WTC11 (cell line): ENCODE results near the gene SLC35A4. TPM values are rescaled to one million over a fixed set of nuclear protein-coding genes. Genes with fewer than 3 reads are reported as not detected.

Source experiments
- ATAC-seq: fragments of 200-7000 bp; cut with Tn5 transposase; 2 replicates; pipeline ENCODE4 v1.10.0; 2021; ENCODE audit warnings: mild to moderate bottlenecking, moderate library complexity
- CTCF ChIA-PET: fragments of 300-600 bp; sonication (Branson Sonifier 250); formaldehyde crosslinking; loops from one replicate; lab custom pipeline; 2021; ENCODE audit warnings: antibody characterized with exemption; lab: Charles Lee
- POLR2A ChIA-PET: fragments of 350-600 bp; sonication (Branson Sonifier 250); formaldehyde crosslinking; loops from one replicate; lab custom pipeline; 2021; ENCODE audit warnings: antibody characterized with exemption; lab: Charles Lee
- DNase-seq: peaks from one replicate; pipeline ENCODE4 v3.0.0; 2021; ENCODE audit warnings: low spot score
- H3K27ac Mint-ChIP-seq: 2 replicates; pipeline ENCODE4 v1.8.0; 2021; ENCODE audit warnings: mixed read lengths
- H3K27me3 Mint-ChIP-seq: 2 replicates; pipeline ENCODE4 v1.8.0; 2021; ENCODE audit warnings: low read depth, mild to moderate bottlenecking, moderate library complexity, mixed read lengths
- H3K36me3 Mint-ChIP-seq: 2 replicates; pipeline ENCODE4 v1.8.0; 2021; ENCODE audit warnings: mixed read lengths
- H3K4me1 Mint-ChIP-seq: 2 replicates; pipeline ENCODE4 v1.8.0; 2022; ENCODE audit warnings: mixed read lengths
- H3K4me3 Mint-ChIP-seq: 2 replicates; pipeline ENCODE4 v1.8.0; 2021; ENCODE audit warnings: mild to moderate bottlenecking, moderate library complexity, mixed read lengths
- H3K9me3 Mint-ChIP-seq: 2 replicates; pipeline ENCODE4 v1.8.0; 2021; ENCODE audit warnings: mixed read lengths
- ARID4B ChIP-seq: sonication (generic); formaldehyde crosslinking; IDR thresholded peaks from 2 replicates; pipeline ENCODE4 v1.8.0; 2023; ENCODE audit warnings: missing genetic modification reagents, mild to moderate bottlenecking, borderline replicate concordance
- CREB1 ChIP-seq: sonication (generic); formaldehyde crosslinking; IDR thresholded peaks from 2 replicates; pipeline ENCODE4 v1.8.0; 2023; ENCODE audit warnings: mild to moderate bottlenecking, missing genetic modification reagents
- CTCF ChIP-seq: fragments of 200-600 bp; IDR thresholded peaks from 2 replicates; pipeline ENCODE4 v1.8.0; 2022; ENCODE audit warnings: antibody characterized with exemption
- E2F1 ChIP-seq: sonication (generic); formaldehyde crosslinking; IDR thresholded peaks from 2 replicates; pipeline ENCODE4 v1.8.0; 2022; ENCODE audit warnings: mild to moderate bottlenecking, missing genetic modification reagents
- E2F5 ChIP-seq: sonication (generic); formaldehyde crosslinking; IDR thresholded peaks from 2 replicates; pipeline ENCODE4 v1.8.1; 2022; ENCODE audit warnings: mild to moderate bottlenecking, moderate library complexity, missing genetic modification reagents
- FOXK1 ChIP-seq: sonication (generic); formaldehyde crosslinking; IDR thresholded peaks from 2 replicates; pipeline ENCODE4 v1.8.0; 2022; ENCODE audit warnings: mild to moderate bottlenecking, moderate library complexity, missing genetic modification reagents
- GRHL2 ChIP-seq: fragments of 250-450 bp; sonication (Bioruptor Pico); IDR thresholded peaks from 2 replicates; pipeline ENCODE4 v1.8.0; 2022; ENCODE audit warnings: mild to moderate bottlenecking, moderate library complexity; ENCODE audit not compliant: insufficient replicate concordance, severe bottlenecking
- HMGA2 ChIP-seq: fragments of 250-450 bp; sonication (Bioruptor Pico); IDR thresholded peaks from 2 replicates; pipeline ENCODE4 v1.4.0; 2021; ENCODE audit warnings: mild to moderate bottlenecking, moderate library complexity
- JUN ChIP-seq: sonication (generic); formaldehyde crosslinking; IDR thresholded peaks from 2 replicates; pipeline ENCODE4 v1.8.0; 2023; ENCODE audit warnings: mild to moderate bottlenecking, missing genetic modification reagents
- MYBL2 ChIP-seq: sonication (generic); formaldehyde crosslinking; IDR thresholded peaks from 2 replicates; pipeline ENCODE4 v1.8.1; 2023; ENCODE audit warnings: mild to moderate bottlenecking, moderate library complexity, missing genetic modification reagents
- NFATC4 ChIP-seq: fragments of 250-450 bp; sonication (Bioruptor Pico); IDR thresholded peaks from 2 replicates; pipeline ENCODE4 v1.9.0; 2021; ENCODE audit warnings: mild to moderate bottlenecking
- NFE2L1 ChIP-seq: sonication (generic); formaldehyde crosslinking; IDR thresholded peaks from 2 replicates; pipeline ENCODE4 v1.8.1; 2023; ENCODE audit warnings: missing genetic modification reagents
- NFYB ChIP-seq: sonication (generic); formaldehyde crosslinking; conservative IDR thresholded peaks from 2 replicates; pipeline ENCODE4 v1.8.0; 2022; ENCODE audit warnings: low read depth, missing genetic modification reagents
- NR1H2 ChIP-seq: sonication (generic); formaldehyde crosslinking; IDR thresholded peaks from 2 replicates; pipeline ENCODE4 v1.9.0; 2021; ENCODE audit warnings: mild to moderate bottlenecking, moderate library complexity, missing genetic modification reagents
- NR3C1 ChIP-seq: sonication (generic); formaldehyde crosslinking; conservative IDR thresholded peaks from 2 replicates; pipeline ENCODE4 v1.8.1; 2023; ENCODE audit warnings: low read depth, mild to moderate bottlenecking, missing genetic modification reagents
- PRDM15 ChIP-seq: sonication (generic); formaldehyde crosslinking; IDR thresholded peaks from 2 replicates; pipeline ENCODE4 v1.8.0; 2022; ENCODE audit warnings: missing genetic modification reagents
- TEAD4 ChIP-seq: sonication (generic); formaldehyde crosslinking; IDR thresholded peaks from 2 replicates; pipeline ENCODE4 v1.8.0; 2022; ENCODE audit warnings: mild to moderate bottlenecking, missing genetic modification reagents
- ZBTB43 ChIP-seq: sonication (generic); formaldehyde crosslinking; IDR thresholded peaks from 2 replicates; pipeline ENCODE4 v1.8.1; 2023; ENCODE audit warnings: mild to moderate bottlenecking, missing genetic modification reagents
- ZNF138 ChIP-seq: sonication (generic); formaldehyde crosslinking; conservative IDR thresholded peaks from 2 replicates; pipeline ENCODE4 v1.8.1; 2022; ENCODE audit warnings: mild to moderate bottlenecking, moderate library complexity, missing genetic modification reagents
- total RNA-seq: library from RNA; stranded (reverse); gene quantifications from 3 replicates; pipeline ENCODE4 v1.2.3, GENCODE V29; 2021

Gene SLC35A4
- total RNA-seq, 1 experiment from 2014 or later = 74.7 TPM

- no peak for DNase-seq
- Mint-ChIP-seq H3K27me3 (peaks cover 29% of the 10 kb centered on the region), H3K9me3 (peaks cover 64% of the 10 kb centered on the region), H3K36me3 (peaks cover 21% of the 10 kb centered on the region), H3K4me1 (no peaks in the 10 kb centered on the region), H3K27ac (no peak overlapping the region), H3K4me3 (no peak overlapping the region)
- CTCF ChIA-PET = no interaction called here
- TF ChIP-seq NFYB (CRISPR knock-in tag) (no peak), E2F1 (CRISPR knock-in tag) (no peak), ZBTB43 (CRISPR knock-in tag) (no peak), JUN (CRISPR knock-in tag) (no peak), FOXK1 (CRISPR knock-in tag) (no peak), HMGA2 (CRISPR knock-in tag) (no peak), NFATC4 (no peak), PRDM15 (no peak), ARID4B (CRISPR knock-in tag) (no peak), NR3C1 (CRISPR knock-in tag) (no peak), NFE2L1 (CRISPR knock-in tag) (no peak), CREB1 (CRISPR knock-in tag) (no peak), TEAD4 (no peak), CTCF (no peak)
- POLR2A ChIA-PET = no interaction called here
- ATAC-seq = no peak
Measured at GRCh38 chr5:140609126-140609525, 44.5 kb downstream of the SLC35A4 start.

GRCh38 chr5:140611020-140611521 is 46.4 kb downstream of the SLC35A4 start:
- CTCF ChIA-PET = no interaction called here
- H3K27me3 Mint-ChIP-seq = peaks cover 32% of the 10 kb centered on the region
- H3K36me3 Mint-ChIP-seq = peaks cover 21% of the 10 kb centered on the region
- H3K4me3 Mint-ChIP-seq = no peak overlapping the region
- H3K27ac Mint-ChIP-seq = no peak overlapping the region
- POLR2A ChIA-PET = no interaction called here
- no peak for ATAC-seq
- no peak for DNase-seq
- peaks cover 68% of the 10 kb centered on the region for H3K9me3 Mint-ChIP-seq
- H3K4me1 Mint-ChIP-seq = no peaks in the 10 kb centered on the region
- TF ChIP-seq ZNF138 (CRISPR knock-in tag) (no peak), E2F5 (no peak), GRHL2 (CRISPR knock-in tag) (no peak), HMGA2 (CRISPR knock-in tag) (no peak), NR1H2 (no peak), MYBL2 (CRISPR knock-in tag) (no peak)
